HG03103 (cell line): ENCODE data around the gene TTF1.

Experiments used
- ATAC-seq: cut with Tn5 transposase; IDR thresholded peaks from one replicate; pipeline ENCODE4 v1.9.1; 2021; ENCODE audit warnings: low read depth; ENCODE audit not compliant: unreplicated experiment

Gene TTF1

GRCh38 chr9:132367613-132368313, 38.9 kb downstream of the TTF1 start:
- ATAC-seq = no peak

GRCh38 chr9:132366481-132366880, 40.2 kb downstream of the TTF1 start:
- ATAC-seq = no peak

GRCh38 chr9:132365986-132366385, 40.7 kb downstream of the TTF1 start:
- ATAC-seq = no peak

- no peak for ATAC-seq
These were observed 42.6 kb downstream of the TTF1 start for GRCh38 chr9:132364068-132364467.

GRCh38 chr9:132357764-132358163, 48.9 kb downstream of the TTF1 start:
- ATAC-seq = no peak

GRCh38 chr9:132356324-132356924, 50.2 kb downstream of the TTF1 start:
- ATAC-seq = no peak

- ATAC-seq = peak; percentile 77
These were observed 51.8 kb downstream of the TTF1 start, which contains the start of gene SETX for GRCh38 chr9:132354637-132355355. Gene SETX, minus strand, starts transcription at chr9:132354986. Its CDS starts 5,558 bp downstream, at chr9:132349428.

GRCh38 chr9:132351404-132352045, 55.1 kb downstream of the TTF1 start:
- ATAC-seq = no peak

- no peak for ATAC-seq
These were observed 55.8 kb downstream of the TTF1 start for GRCh38 chr9:132350861-132351315.

GRCh38 chr9:132348676-132349075, 58.0 kb downstream of the TTF1 start:
- no peak for ATAC-seq

GRCh38 chr9:132346177-132346576, 60.5 kb downstream of the TTF1 start:
- ATAC-seq = no peak

- no peak for ATAC-seq
These were observed 65.3 kb downstream of the TTF1 start for GRCh38 chr9:132341177-132341840.

- no peak for ATAC-seq
These were observed 72.3 kb downstream of the TTF1 start for GRCh38 chr9:132334364-132334763.

GRCh38 chr9:132333556-132333955, 73.1 kb downstream of the TTF1 start:
- no peak for ATAC-seq

- no peak for ATAC-seq
These were observed 78.1 kb downstream of the TTF1 start for GRCh38 chr9:132328580-132328979.

GRCh38 chr9:132327537-132327936, 79.1 kb downstream of the TTF1 start:
- no peak for ATAC-seq
